ENCODE measurements around the gene MICAL3. TPM values are rescaled to one million over a fixed set of nuclear protein-coding genes. Genes with fewer than 3 reads are reported as not detected.
A peak's percentile ranks its signal among the peaks of the same experiment; 100 is the strongest.
"Not testable (repeated sequence)": the region's sequence is repeated elsewhere in the genome, so short reads cannot be mapped to it uniquely, and the experiment has no call there.

The MICAL3 gene
- total RNA-seq, 3 donors from 2014 or later (not counting 1 experiment from before 2014, with no cell fraction given) = 17.1 to 36.3 (median 34.3) TPM

DNA sequence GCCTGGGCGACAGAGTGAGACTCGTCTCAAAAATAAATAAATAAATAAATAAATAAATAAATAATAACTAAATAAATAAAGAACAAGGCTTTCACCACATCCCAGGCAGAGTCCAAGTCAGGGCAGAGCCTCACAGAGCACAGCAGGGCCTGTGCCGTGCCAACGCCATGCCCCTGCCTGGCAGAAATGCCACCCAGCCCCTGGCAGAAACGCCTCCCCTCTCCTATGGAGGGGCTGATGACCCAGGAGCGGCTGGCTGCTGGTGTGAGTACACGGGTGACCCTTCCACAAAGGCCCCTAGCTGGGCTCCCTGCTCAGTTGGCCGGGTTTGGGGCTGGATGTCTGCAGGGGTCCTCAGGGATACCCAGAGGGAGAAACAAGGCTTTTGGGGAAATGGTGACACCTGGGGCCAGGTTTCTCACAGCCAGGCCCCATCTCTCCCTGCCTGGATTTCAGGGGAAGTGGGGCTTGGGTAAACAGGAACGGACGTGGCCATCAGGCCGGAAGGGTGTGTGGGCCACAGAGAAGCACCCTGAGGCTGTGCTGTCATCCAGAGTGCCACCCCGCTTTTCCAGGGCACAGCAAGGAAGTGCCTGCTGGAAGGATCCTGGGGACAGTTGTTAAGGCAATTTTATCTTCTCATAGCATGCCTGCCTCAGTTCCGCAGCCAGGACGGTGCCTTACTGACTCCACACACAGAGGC lies 255.2 kb downstream of the MICAL3 start:
- no peak overlapping the region for H3K4me3 Mint-ChIP-seq
- no peak overlapping the region for H3K27ac ChIP-seq (ENCODE audit: low read length)
- H3K36me3 ChIP-seq (ENCODE audit: control insufficient read depth, insufficient read depth, low read length) = no peaks in the 10 kb centered on the region
- H3K27ac Mint-ChIP-seq = peak overlapping the region; percentile 72 to 77
- ATAC-seq (no peak), DNase-seq (no peak)
- no peaks in the 10 kb centered on the region for H3K27me3 Mint-ChIP-seq (ENCODE audit: low read depth in 2 of 2)
- H3K4me1 ChIP-seq (ENCODE audit: control insufficient read depth, insufficient read depth, low read length) = peaks cover 70% of the 10 kb centered on the region
- no peaks in the 10 kb centered on the region for H3K27me3 ChIP-seq (ENCODE audit: control insufficient read depth, insufficient read depth, low read length)
- peaks cover 49 to 54% of the 10 kb centered on the region in 2 donors for H3K4me1 Mint-ChIP-seq
- WGBS (ENCODE audit: insufficient coverage) = 88% methylated on average over 12 of the region's 14 CpGs
- TF ChIP-seq, protein P1, sequence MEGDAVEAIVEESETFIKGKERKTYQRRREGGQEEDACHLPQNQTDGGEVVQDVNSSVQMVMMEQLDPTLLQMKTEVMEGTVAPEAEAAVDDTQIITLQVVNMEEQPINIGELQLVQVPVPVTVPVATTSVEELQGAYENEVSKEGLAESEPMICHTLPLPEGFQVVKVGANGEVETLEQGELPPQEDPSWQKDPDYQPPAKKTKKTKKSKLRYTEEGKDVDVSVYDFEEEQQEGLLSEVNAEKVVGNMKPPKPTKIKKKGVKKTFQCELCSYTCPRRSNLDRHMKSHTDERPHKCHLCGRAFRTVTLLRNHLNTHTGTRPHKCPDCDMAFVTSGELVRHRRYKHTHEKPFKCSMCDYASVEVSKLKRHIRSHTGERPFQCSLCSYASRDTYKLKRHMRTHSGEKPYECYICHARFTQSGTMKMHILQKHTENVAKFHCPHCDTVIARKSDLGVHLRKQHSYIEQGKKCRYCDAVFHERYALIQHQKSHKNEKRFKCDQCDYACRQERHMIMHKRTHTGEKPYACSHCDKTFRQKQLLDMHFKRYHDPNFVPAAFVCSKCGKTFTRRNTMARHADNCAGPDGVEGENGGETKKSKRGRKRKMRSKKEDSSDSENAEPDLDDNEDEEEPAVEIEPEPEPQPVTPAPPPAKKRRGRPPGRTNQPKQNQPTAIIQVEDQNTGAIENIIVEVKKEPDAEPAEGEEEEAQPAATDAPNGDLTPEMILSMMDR (IDR thresholded peaks at IDR 0.05) = no peak
- no peaks in the 10 kb centered on the region for H3K36me3 Mint-ChIP-seq
- H3K9me3 Mint-ChIP-seq = no peaks in the 10 kb centered on the region
- intact Hi-C loops (cut with micrococcal nuclease) = no loop called here
- H3K4me3 ChIP-seq (ENCODE audit: low read length) = no peak overlapping the region
- no peaks in the 10 kb centered on the region for H3K9me3 ChIP-seq (ENCODE audit: control insufficient read depth, insufficient read depth, low read length)

DNA sequence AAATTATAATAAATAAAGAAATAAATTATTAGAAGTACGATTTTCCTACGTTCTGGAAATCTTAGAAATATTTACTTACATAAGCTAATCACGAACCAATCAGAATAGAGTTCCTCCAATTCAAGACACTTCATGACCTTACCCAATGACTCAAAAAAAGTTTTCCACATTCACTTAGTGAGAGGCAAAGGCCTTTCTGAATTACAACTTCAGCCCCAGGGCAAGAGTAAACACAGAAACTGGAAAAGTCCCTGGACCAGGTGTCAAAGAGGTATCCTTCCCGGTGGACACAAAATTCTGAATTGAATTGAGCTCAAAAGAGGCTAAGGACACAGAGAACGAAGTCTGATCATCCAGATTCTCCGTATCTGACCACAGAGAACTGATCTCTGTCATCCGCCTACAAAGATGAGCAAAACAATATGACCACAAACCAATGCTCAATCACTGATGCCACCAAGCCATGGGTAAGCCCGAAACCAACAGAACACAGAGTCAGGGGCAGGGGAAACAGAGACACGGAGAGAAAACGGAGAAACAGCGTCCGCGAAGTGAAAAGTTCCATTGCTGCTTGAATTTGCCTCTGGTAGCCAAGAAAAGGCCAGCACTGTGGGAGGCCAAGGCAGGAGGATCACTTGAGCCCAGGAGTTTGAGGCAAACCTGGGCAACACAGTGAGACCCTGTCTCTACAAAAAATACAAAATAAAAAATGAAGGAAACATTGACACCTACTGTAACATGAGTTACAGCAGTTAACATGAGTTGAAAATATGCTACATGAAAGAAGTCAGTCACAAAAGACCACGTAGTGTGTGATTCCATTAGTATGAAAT lies 256.9 kb downstream of the MICAL3 start:
- H3K36me3 ChIP-seq (ENCODE audit: control insufficient read depth, insufficient read depth, low read length) = no peaks in the 10 kb centered on the region
- H3K36me3 Mint-ChIP-seq = no peaks in the 10 kb centered on the region
- DNase-seq = peak in 1 of 2 donors; percentile 74
- peak; percentile 70 to 74 (median 73) for ATAC-seq
- no peaks in the 10 kb centered on the region for H3K9me3 Mint-ChIP-seq
- no peaks in the 10 kb centered on the region for H3K27me3 ChIP-seq (ENCODE audit: control insufficient read depth, insufficient read depth, low read length)
- peaks cover 46 to 51% of the 10 kb centered on the region in 2 donors for H3K4me1 Mint-ChIP-seq
- TF ChIP-seq, protein P1 (IDR thresholded peaks at IDR 0.05) = no peak
- intact Hi-C loops (cut with micrococcal nuclease) = no loop called here
- 42% methylated on average over 14 of the region's 14 CpGs for WGBS (ENCODE audit: insufficient coverage)
- H3K27ac ChIP-seq (ENCODE audit: low read length) = peak overlapping the region; percentile 10
- no peak overlapping the region for H3K4me3 ChIP-seq (ENCODE audit: low read length)
- H3K4me3 Mint-ChIP-seq = peak overlapping the region; percentile 61
- H3K27me3 Mint-ChIP-seq (ENCODE audit: low read depth in 2 of 2) = no peaks in the 10 kb centered on the region
- H3K9me3 ChIP-seq (ENCODE audit: control insufficient read depth, insufficient read depth, low read length) = no peaks in the 10 kb centered on the region
- H3K27ac Mint-ChIP-seq = peak overlapping the region; percentile 79 to 92
- peaks cover 58% of the 10 kb centered on the region for H3K4me1 ChIP-seq (ENCODE audit: control insufficient read depth, insufficient read depth, low read length)

DNA sequence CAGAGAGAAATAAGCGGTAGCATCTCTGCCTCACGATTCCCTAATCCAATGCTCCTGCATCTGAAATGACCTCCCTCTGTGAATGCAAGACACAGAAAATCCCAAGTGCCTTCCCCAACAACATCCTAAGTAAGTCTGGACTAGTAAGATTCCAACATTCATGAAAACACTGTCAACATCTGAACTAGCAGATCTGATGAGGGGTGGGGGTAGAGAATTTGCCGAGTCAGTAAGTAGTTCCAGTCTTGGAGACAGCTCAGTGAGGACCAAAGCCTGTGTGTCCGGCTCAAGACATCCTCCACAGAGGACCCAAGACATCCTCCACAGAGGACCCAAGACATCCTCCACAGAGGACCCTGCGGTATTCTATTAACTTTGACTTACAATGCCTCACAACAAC lies 259.5 kb downstream of the MICAL3 start:
- H3K36me3 ChIP-seq (ENCODE audit: control insufficient read depth, insufficient read depth, low read length); H3K27me3 ChIP-seq (ENCODE audit: control insufficient read depth, insufficient read depth, low read length); H3K27ac ChIP-seq (ENCODE audit: low read length); H3K9me3 ChIP-seq (ENCODE audit: control insufficient read depth, insufficient read depth, low read length); ATAC-seq; H3K9me3 Mint-ChIP-seq; intact Hi-C loops (cut with micrococcal nuclease); H3K4me3 ChIP-seq (ENCODE audit: low read length); H3K36me3 Mint-ChIP-seq; H3K27me3 Mint-ChIP-seq (ENCODE audit: low read depth in 2 of 2); H3K4me3 Mint-ChIP-seq; DNase-seq: not testable (repeated sequence)
- Mint-ChIP-seq H3K27ac (peak overlapping the region; percentile 63 to 78), H3K4me1 (peaks cover 38 to 41% of the 10 kb centered on the region in 2 donors)
- WGBS (ENCODE audit: insufficient coverage) = 95% methylated on average over 4 of the region's 5 CpGs
- H3K4me1 ChIP-seq (ENCODE audit: control insufficient read depth, insufficient read depth, low read length) = peaks cover 40% of the 10 kb centered on the region

DNA sequence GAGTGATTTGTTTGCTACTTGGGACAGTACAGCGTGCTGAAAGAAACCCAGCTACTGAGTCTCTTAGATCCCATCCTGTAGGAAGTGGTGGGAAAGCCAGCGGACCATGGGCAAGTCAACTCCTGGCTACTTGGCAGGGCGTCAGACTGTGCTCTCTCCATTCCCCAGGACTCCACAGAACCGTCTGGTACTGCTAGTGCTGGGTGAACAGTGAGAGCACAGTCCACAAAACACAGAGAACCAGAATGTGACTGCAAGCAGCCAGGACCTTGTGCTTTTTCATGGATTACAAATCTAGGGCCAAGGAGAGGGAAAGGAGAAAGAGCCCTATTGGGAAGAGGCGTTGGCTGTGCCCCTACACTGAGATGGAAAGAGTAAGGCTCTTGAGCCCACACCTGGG lies 260.3 kb downstream of the MICAL3 start:
- DNase-seq = no peak
- H3K4me1 Mint-ChIP-seq = peaks cover 34 to 35% of the 10 kb centered on the region in 2 donors
- H3K4me3 Mint-ChIP-seq = no peak overlapping the region
- Histone ChIP-seq H3K27ac (ENCODE audit: low read length) (no peak overlapping the region), H3K27me3 (ENCODE audit: control insufficient read depth, insufficient read depth, low read length) (no peaks in the 10 kb centered on the region), H3K4me1 (ENCODE audit: control insufficient read depth, insufficient read depth, low read length) (peaks cover 36% of the 10 kb centered on the region), H3K36me3 (ENCODE audit: control insufficient read depth, insufficient read depth, low read length) (no peaks in the 10 kb centered on the region), H3K9me3 (ENCODE audit: control insufficient read depth, insufficient read depth, low read length) (no peaks in the 10 kb centered on the region), H3K4me3 (ENCODE audit: low read length) (no peak overlapping the region)
- H3K9me3 Mint-ChIP-seq = no peaks in the 10 kb centered on the region
- peak overlapping the region; percentile 63 to 78 for H3K27ac Mint-ChIP-seq
- ATAC-seq = no peak
- 84% methylated on average over 5 of the region's 5 CpGs for WGBS (ENCODE audit: insufficient coverage)
- H3K27me3 Mint-ChIP-seq (ENCODE audit: low read depth in 2 of 2) = no peaks in the 10 kb centered on the region
- intact Hi-C loops (cut with micrococcal nuclease) = no loop called here
- H3K36me3 Mint-ChIP-seq = no peaks in the 10 kb centered on the region
- TF ChIP-seq, protein P1 (IDR thresholded peaks at IDR 0.05) = no peak

DNA sequence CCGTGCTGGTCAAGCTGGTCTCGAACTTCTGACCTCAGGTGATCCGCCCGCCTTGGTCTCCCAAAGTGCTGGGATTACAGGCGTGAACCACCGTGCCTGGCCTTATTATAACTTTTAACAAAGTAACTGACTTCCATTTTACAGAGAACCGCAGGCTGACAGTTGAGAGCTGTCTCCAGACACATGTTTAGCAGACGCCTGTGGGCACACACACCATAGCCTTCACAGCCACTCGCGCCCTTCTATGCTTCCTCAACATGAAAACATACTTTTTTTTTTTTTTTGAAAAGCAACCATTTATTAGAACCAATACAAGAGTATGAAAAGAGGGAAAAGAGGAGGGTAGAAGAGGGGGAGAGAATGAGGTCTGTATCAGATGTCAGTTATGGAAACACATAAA lies 260.9 kb downstream of the MICAL3 start:
- H3K4me3 Mint-ChIP-seq; H3K36me3 Mint-ChIP-seq; intact Hi-C loops (cut with micrococcal nuclease); H3K4me3 ChIP-seq (ENCODE audit: low read length); H3K27me3 ChIP-seq (ENCODE audit: control insufficient read depth, insufficient read depth, low read length); DNase-seq; H3K9me3 Mint-ChIP-seq; H3K27ac ChIP-seq (ENCODE audit: low read length); H3K27me3 Mint-ChIP-seq (ENCODE audit: low read depth in 2 of 2); H3K9me3 ChIP-seq (ENCODE audit: control insufficient read depth, insufficient read depth, low read length); H3K36me3 ChIP-seq (ENCODE audit: control insufficient read depth, insufficient read depth, low read length): not testable (repeated sequence)
- peak; percentile 60 to 82 (median 68) for ATAC-seq
- WGBS (ENCODE audit: insufficient coverage) = 43% methylated on average over 8 of the region's 10 CpGs
- H3K27ac Mint-ChIP-seq = peak overlapping the region; percentile 63 to 78
- H3K4me1 ChIP-seq (ENCODE audit: control insufficient read depth, insufficient read depth, low read length) = peaks cover 32% of the 10 kb centered on the region
- peaks cover 36 to 38% of the 10 kb centered on the region in 2 donors for H3K4me1 Mint-ChIP-seq

Measured in natural killer cell (primary cell).